GM23248 (cell line): Measurements from ENCODE around the gene BAZ1B. TPM values are rescaled to one million over a fixed set of nuclear protein-coding genes. Genes with fewer than 3 reads are reported as not detected.

Experiments
- DNase-seq: peaks from one replicate; pipeline ENCODE4 v3.0.0-alpha.2; 2015
- H2AFZ ChIP-seq: fragments of 200-600 bp; sonication (generic); 2 replicates; pipeline ENCODE4 v1.6.1; 2016; ENCODE audit warnings: antibody characterized with exemption
- H3F3A ChIP-seq: fragments of 200-600 bp; sonication (generic); 2 replicates; pipeline ENCODE4 v1.6.1; 2016; ENCODE audit warnings: mild to moderate bottlenecking, antibody characterized with exemption, mixed run types; ENCODE audit not compliant: insufficient read depth
- H3K27ac ChIP-seq: fragments of 200-600 bp; sonication (generic); 2 replicates; pipeline ENCODE4 v1.5.1; 2016; ENCODE audit warnings: mild to moderate bottlenecking
- H3K27me3 ChIP-seq: fragments of 200-600 bp; sonication (generic); replicated peaks from 2 replicates; pipeline ENCODE4 v1.6.1; 2016; ENCODE audit warnings: mild to moderate bottlenecking; ENCODE audit not compliant: insufficient read depth
- H3K36me3 ChIP-seq: fragments of 200-600 bp; sonication (generic); 2 replicates; pipeline ENCODE4 v1.6.1; 2016; ENCODE audit warnings: low read depth, mild to moderate bottlenecking
- H3K4me1 ChIP-seq: fragments of 200-600 bp; sonication (generic); 2 replicates; pipeline ENCODE4 v1.6.1; 2016; ENCODE audit warnings: mild to moderate bottlenecking; ENCODE audit not compliant: insufficient read depth
- H3K4me2 ChIP-seq: fragments of 200-600 bp; sonication (generic); one replicate; pipeline ENCODE4 v1.6.1; 2016; ENCODE audit warnings: mild to moderate bottlenecking; ENCODE audit not compliant: unreplicated experiment
- H3K4me3 ChIP-seq: fragments of 200-600 bp; sonication (generic); 2 replicates; pipeline ENCODE4 v1.5.1; 2016; ENCODE audit warnings: mild to moderate bottlenecking
- H3K79me2 ChIP-seq: fragments of 200-600 bp; sonication (generic); 2 replicates; pipeline ENCODE4 v1.6.1; 2016; ENCODE audit warnings: mild to moderate bottlenecking; ENCODE audit not compliant: insufficient read depth
- H3K9ac ChIP-seq: fragments of 200-600 bp; sonication (generic); 2 replicates; pipeline ENCODE4 v1.6.1; 2016; ENCODE audit warnings: mild to moderate bottlenecking
- H3K9me2 ChIP-seq: fragments of 200-600 bp; sonication (generic); 2 replicates; pipeline ENCODE4 v1.6.1; 2016; ENCODE audit warnings: mixed run types, mild to moderate bottlenecking, moderate library complexity; ENCODE audit not compliant: insufficient read depth
- H3K9me3 ChIP-seq: fragments of 200-600 bp; sonication (generic); one replicate; pipeline ENCODE4 v1.6.1; 2017; ENCODE audit warnings: low read depth
- H4K20me1 ChIP-seq: fragments of 200-600 bp; sonication (generic); 2 replicates; pipeline ENCODE4 v1.6.0; 2016; ENCODE audit not compliant: insufficient read depth
- EZH2 ChIP-seq: fragments of 200-600 bp; sonication (generic); IDR thresholded peaks from 2 replicates; pipeline ENCODE4 v1.6.1; 2018; ENCODE audit warnings: antibody characterized with exemption, mild to moderate bottlenecking; ENCODE audit not compliant: insufficient read depth, poor library complexity, severe bottlenecking
- EZH2phosphoT487 ChIP-seq: fragments of 200-600 bp; sonication (generic); IDR thresholded peaks from 2 replicates; pipeline ENCODE4 v1.6.1; 2018; ENCODE audit warnings: antibody characterized with exemption, moderate library complexity, mild to moderate bottlenecking, low read depth; ENCODE audit not compliant: insufficient read depth
- WGBS, 2 experiments: methylation state at CpG; one replicate each; pipeline ENCODE4 v1.1.6; 2015 to 2017; ENCODE audit warnings: low lambda C conversion rate in 2 of 2, low coverage in 1 of 2; ENCODE audit errors: missing lambda C conversion rate in 2 of 2; 5-methylcytosine and 5-hydroxymethylcytosine counted together
- in situ Hi-C: fragments of 300-500 bp; cut with MboI; formaldehyde crosslinking; loops from 2 replicates; pipeline ENCODE4 v1.15.0; 2020
- polyA plus RNA-seq: library from polyadenylated mRNA; unstranded; fragments of >200 nt; fragmentation: Nextera tagmentation; extraction: Ambion mirVana; gene quantifications from 2 replicates; pipeline ENCODE4 v1.2.1, GENCODE V29; 2016
- total RNA-seq: library from RNA; depleted of rRNA; stranded (reverse); fragments of >200 nt; shearing (Covaris generic); gene quantifications from 2 replicates; pipeline ENCODE4 v1.2.3, GENCODE V29; 2014

The BAZ1B gene
- total and polyA plus RNA-seq, 2 experiments from 2014 or later, result 24.0 to 41.8 TPM

DNA sequence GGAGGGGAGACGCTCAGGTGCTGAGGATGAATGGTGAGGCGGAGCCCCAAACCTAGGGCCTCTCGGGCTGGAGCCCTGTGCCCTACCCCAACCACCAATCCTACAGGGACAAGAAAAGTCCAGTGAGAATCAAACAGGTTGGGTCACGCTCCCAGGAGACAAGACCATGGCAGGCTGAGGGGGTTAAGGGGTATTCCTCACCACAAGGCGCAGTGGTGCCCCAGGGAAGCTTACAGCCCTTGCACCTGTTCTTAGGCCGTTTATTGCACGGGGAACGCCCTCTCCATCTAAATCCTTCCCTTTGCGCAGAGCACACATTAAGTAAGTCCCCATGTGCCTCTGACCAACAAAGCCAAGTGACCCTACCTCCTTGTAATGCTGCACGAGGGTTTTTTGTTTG is 85.0 kb downstream of the BAZ1B start:
- no peak overlapping the region for H3K27ac ChIP-seq
- no peaks in the 10 kb centered on the region for H3K9me3 ChIP-seq
- no peak for TF ChIP-seq EZH2phosphoT487
- no peak for TF ChIP-seq EZH2
- no peak overlapping the region for H3K4me3 ChIP-seq
- no peaks in the 10 kb centered on the region for H3K79me2 ChIP-seq
- no peak overlapping the region for H3K9ac ChIP-seq
- no peak for DNase-seq
- no peaks in the 10 kb centered on the region for H3K9me2 ChIP-seq
- no peak overlapping the region for H3K4me2 ChIP-seq
- peaks cover 16% of the 10 kb centered on the region for H3K36me3 ChIP-seq
- no peaks in the 10 kb centered on the region for H3K27me3 ChIP-seq
- in situ Hi-C loops, result no loop called here
- WGBS, 2 experiments, result 75 to 83% methylated on average over 10 of the region's 10 CpGs
- 0 out of 2 replicates have a peak, but pooled peaks cover 13% of the 10 kb centered on the region for H3F3A ChIP-seq
- no peaks in the 10 kb centered on the region for H3K4me1 ChIP-seq
- no peaks in the 10 kb centered on the region for H4K20me1 ChIP-seq
- no peak overlapping the region for H2AFZ ChIP-seq

DNA sequence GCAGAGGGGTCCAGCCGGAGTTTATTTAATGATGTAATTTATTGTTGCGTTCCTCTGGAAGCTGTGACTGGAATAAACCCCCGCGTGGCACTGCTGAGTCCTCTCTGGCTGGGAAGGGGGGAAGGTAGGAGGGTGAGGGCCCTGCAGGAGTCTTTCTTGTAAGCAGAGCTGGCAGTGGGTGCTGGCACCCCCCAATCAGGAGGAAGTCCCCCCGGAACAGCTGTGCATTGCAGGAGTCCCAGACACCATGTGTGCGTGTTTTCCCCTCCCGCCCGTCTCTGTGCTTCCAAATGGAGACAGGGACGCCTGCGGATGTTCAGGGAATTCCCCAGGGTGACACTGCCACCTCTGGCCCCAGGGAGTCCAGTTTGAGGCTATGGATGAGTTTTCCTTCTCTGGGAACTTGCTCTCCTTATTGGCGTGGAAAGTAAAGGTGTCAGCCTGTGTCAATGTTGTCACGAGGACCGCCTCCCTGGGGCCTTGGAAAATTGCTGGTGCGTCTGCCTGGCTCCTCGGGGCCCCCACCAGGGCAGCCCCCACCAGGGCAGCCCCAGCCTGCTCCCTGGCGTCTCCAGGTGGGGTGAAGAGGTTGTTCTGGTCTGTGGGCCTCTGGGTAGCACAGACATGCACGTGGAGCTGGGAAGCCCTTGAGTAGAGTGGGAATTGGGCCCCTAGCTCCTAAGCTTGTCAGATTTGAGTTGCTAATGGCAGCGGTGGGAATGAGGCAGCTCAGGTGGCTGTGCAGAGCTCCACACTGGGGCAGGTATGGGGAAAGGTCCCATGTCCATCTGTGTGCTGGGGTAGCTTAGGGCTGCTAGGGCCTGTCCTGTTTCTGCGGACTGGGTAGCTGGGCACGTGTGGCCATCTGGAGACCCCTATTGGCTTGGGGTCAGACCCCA is 85.8 kb downstream of the BAZ1B start:
- no peaks in the 10 kb centered on the region for H3K79me2 ChIP-seq
- no peak overlapping the region for H3K4me2 ChIP-seq
- DNase-seq, result peak; percentile 32
- WGBS, 2 experiments, result 29 to 32% methylated on average over 18 to 20 of the region's 20 CpGs
- no peak overlapping the region for H3K27ac ChIP-seq
- H3K4me3 ChIP-seq, result no peak overlapping the region
- TF ChIP-seq EZH2 (no peak), EZH2phosphoT487 (no peak)
- H3K4me1 ChIP-seq, result no peaks in the 10 kb centered on the region
- no peaks in the 10 kb centered on the region for H3K27me3 ChIP-seq
- no peaks in the 10 kb centered on the region for H4K20me1 ChIP-seq
- H3K9ac ChIP-seq, result no peak overlapping the region
- peaks cover 10% of the 10 kb centered on the region for H3K36me3 ChIP-seq
- no peaks in the 10 kb centered on the region for H3K9me2 ChIP-seq
- no peak overlapping the region for H2AFZ ChIP-seq
- H3F3A ChIP-seq, result 0 out of 2 replicates have a peak, but pooled peaks cover 10% of the 10 kb centered on the region
- in situ Hi-C loops, result no loop called here
- H3K9me3 ChIP-seq, result no peaks in the 10 kb centered on the region

DNA sequence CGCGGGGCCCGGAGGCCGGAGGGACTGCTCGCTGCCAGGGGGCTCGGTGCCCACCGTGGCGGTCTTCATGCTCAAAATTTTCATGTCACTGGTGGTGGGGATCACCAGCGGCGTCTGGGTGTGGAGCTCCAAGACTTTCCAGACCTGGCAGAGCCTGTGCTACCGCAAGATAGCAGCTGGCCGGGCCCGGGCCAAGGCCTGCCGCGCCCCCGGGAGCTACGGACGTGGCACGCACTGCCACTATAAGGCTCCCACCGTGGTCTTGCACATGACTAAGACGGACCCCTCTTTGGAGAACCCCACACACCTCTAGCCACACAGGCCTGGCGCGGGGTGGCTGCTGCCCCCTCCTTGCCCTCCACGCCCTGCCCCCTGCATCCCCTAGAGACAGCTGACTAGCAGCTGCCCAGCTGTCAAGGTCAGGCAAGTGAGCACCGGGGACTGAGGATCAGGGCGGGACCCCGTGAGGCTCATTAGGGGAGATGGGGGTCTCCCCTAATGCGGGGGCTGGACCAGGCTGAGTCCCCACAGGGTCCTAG is 86.6 kb downstream of the BAZ1B start:
- WGBS, 2 experiments, result 63 to 77% methylated on average over 15 to 28 of the region's 28 CpGs
- no peak for DNase-seq

DNA sequence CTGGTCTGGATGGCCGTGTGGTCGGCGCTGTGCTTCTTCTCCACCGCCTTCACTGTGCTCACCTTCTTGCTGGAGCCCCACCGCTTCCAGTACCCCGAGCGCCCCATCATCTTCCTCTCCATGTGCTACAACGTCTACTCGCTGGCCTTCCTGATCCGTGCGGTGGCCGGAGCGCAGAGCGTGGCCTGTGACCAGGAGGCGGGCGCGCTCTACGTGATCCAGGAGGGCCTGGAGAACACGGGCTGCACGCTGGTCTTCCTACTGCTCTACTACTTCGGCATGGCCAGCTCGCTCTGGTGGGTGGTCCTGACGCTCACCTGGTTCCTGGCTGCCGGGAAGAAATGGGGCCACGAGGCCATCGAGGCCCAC is 87.4 kb downstream of the BAZ1B start:
- Histone ChIP-seq H2AFZ (no peak overlapping the region), H3K4me1 (no peaks in the 10 kb centered on the region), H3K4me2 (no peak overlapping the region), H3K9me3 (no peaks in the 10 kb centered on the region), H3F3A (no peaks in the 10 kb centered on the region), H3K4me3 (no peak overlapping the region), H3K9me2 (no peaks in the 10 kb centered on the region), H4K20me1 (no peaks in the 10 kb centered on the region), H3K27me3 (no peaks in the 10 kb centered on the region), H3K27ac (no peak overlapping the region), H3K79me2 (no peaks in the 10 kb centered on the region), H3K9ac (no peak overlapping the region), H3K36me3 (0 out of 2 replicates have a peak, but pooled peaks cover 6% of the 10 kb centered on the region)
- TF ChIP-seq EZH2phosphoT487 (no peak), EZH2 (no peak)
- in situ Hi-C loops, result no loop called here
- DNase-seq, result no peak
- WGBS, 2 experiments, result 94 to 98% methylated on average over 26 of the region's 26 CpGs

More for the DNA sequence above, 86.6 kb downstream of the BAZ1B start:
- no peaks in the 10 kb centered on the region for H3K79me2 ChIP-seq
- no peaks in the 10 kb centered on the region for H3K27me3 ChIP-seq
- peaks cover 6% of the 10 kb centered on the region; the same call in 1 of the 2 replicates for H3K36me3 ChIP-seq
- no peak overlapping the region for H3K27ac ChIP-seq
- TF ChIP-seq EZH2phosphoT487 (no peak), EZH2 (no peak)
- no peaks in the 10 kb centered on the region for H3K9me3 ChIP-seq
- H3F3A ChIP-seq, result 0 out of 2 replicates have a peak, but pooled peaks cover 4% of the 10 kb centered on the region
- no peaks in the 10 kb centered on the region for H3K4me1 ChIP-seq
- H3K9me2 ChIP-seq, result no peaks in the 10 kb centered on the region
- H3K4me2 ChIP-seq, result no peak overlapping the region
- H3K4me3 ChIP-seq, result no peak overlapping the region
- H3K9ac ChIP-seq, result no peak overlapping the region
- no peak overlapping the region for H2AFZ ChIP-seq
- in situ Hi-C loops, result no loop called here
- H4K20me1 ChIP-seq, result no peaks in the 10 kb centered on the region
